H1 (cell line): ENCODE data around the gene FHIT. TPM values are rescaled to one million over a fixed set of nuclear protein-coding genes. Genes with fewer than 3 reads are reported as not detected.

Experiments used
- CTCF ChIA-PET: fragments of 300-600 bp; sonication (Branson Sonifier 250); formaldehyde crosslinking; loops from one replicate; lab custom pipeline; 2021; ENCODE audit not compliant: partially characterized antibody; lab: Charles Lee
- POLR2A ChIA-PET: fragments of 300-600 bp; sonication (Branson Sonifier 250); formaldehyde crosslinking; loops from one replicate; lab custom pipeline; 2021; ENCODE audit warnings: inconsistent platforms; ENCODE audit not compliant: partially characterized antibody; lab: Charles Lee
- DNase-seq, 2 experiments: peaks; one replicate each; pipeline versions ENCODE4 v3.0.0 to v3.0.0-alpha.2; 2010 to 2022; ENCODE audit warnings: low spot score in 2 of 2, low read depth in 1 of 2, mixed read lengths in 1 of 2
- FAIRE-seq: peaks from 2 replicates; lab custom pipeline; 2011; peaks lifted over from hg19 to GRCh38; lab: Jason Lieb, UNC
- H2AFZ ChIP-seq: 2 replicates; pipeline ENCODE4 v1.8.1; 2012; ENCODE audit warnings: low read length, inconsistent platforms
- H2AK5ac ChIP-seq: 2 replicates; pipeline ENCODE4 v1.6.1; 2013; ENCODE audit warnings: low read depth, low read length
- H2BK120ac ChIP-seq: replicated peaks from 2 replicates; pipeline ENCODE3; 2013; ENCODE audit warnings: low read depth, low read length, inconsistent platforms
- H2BK12ac ChIP-seq: 2 replicates; pipeline ENCODE4 v1.6.1; 2013; ENCODE audit warnings: low read depth, low read length
- H2BK15ac ChIP-seq: 2 replicates; pipeline ENCODE4 v1.6.1; 2013; ENCODE audit warnings: low read length
- H2BK20ac ChIP-seq: 2 replicates; pipeline ENCODE4 v1.6.1; 2013; ENCODE audit warnings: low read length
- H2BK5ac ChIP-seq: 2 replicates; pipeline ENCODE4 v1.6.1; 2013; ENCODE audit warnings: low read depth, low read length
- H3K14ac ChIP-seq: 2 replicates; pipeline ENCODE4 v1.6.1; 2013; ENCODE audit warnings: inconsistent platforms; ENCODE audit not compliant: insufficient read length
- H3K18ac ChIP-seq: 2 replicates; pipeline ENCODE4 v1.6.1; 2013; ENCODE audit warnings: low read length; ENCODE audit errors: extremely low read depth
- H3K23ac ChIP-seq: 2 replicates; pipeline ENCODE4 v1.6.1; 2013; ENCODE audit warnings: inconsistent platforms; ENCODE audit not compliant: insufficient read length
- H3K23me2 ChIP-seq: 2 replicates; pipeline ENCODE4 v1.6.1; 2013; ENCODE audit warnings: low read depth, low read length
- H3K27ac ChIP-seq: 2 replicates; pipeline ENCODE4 v1.6.1; 2011; ENCODE audit warnings: low read depth, low read length, inconsistent platforms
- H3K27me3 ChIP-seq, 4 experiments: replicated peaks in 1 of 4; 1 replicate in 1 of 4; 2 replicates in 3 of 4; pipeline versions ENCODE4 v1.6.1 to v1.8.1; 2011 to 2013; ENCODE audit warnings: low read length in 3 of 4, mild to moderate bottlenecking in 3 of 4, inconsistent platforms in 2 of 4, mixed read lengths in 2 of 4, moderate library complexity in 1 of 4; ENCODE audit not compliant: control insufficient read depth in 3 of 4, insufficient read depth in 3 of 4; ENCODE audit errors: extremely low read depth in 1 of 4
- H3K36me3 ChIP-seq, 4 experiments: 2 replicates each; pipeline versions ENCODE4 v1.6.1 to v1.8.1; 2011 to 2013; ENCODE audit warnings: mild to moderate bottlenecking in 4 of 4, low read length in 3 of 4, moderate library complexity in 2 of 4, control low read depth in 1 of 4, inconsistent platforms in 1 of 4; ENCODE audit not compliant: insufficient read depth in 4 of 4, control insufficient read depth in 2 of 4
- H3K4ac ChIP-seq: replicated peaks from 2 replicates; pipeline ENCODE3; 2013; ENCODE audit warnings: low read length, low read depth, mixed read lengths, inconsistent platforms; ENCODE audit not compliant: insufficient read length
- H3K4me1 ChIP-seq, 4 experiments: replicated peaks in 1 of 4; 1 replicate in 1 of 4; 2 replicates in 3 of 4; pipeline versions ENCODE4 v1.6.1 to v1.8.1; 2011 to 2013; ENCODE audit warnings: low read length in 3 of 4, inconsistent platforms in 2 of 4, mixed read lengths in 1 of 4; ENCODE audit not compliant: insufficient read depth in 4 of 4, control insufficient read depth in 3 of 4
- H3K4me2 ChIP-seq, 2 experiments: 2 replicates each; pipeline versions ENCODE4 v1.6.1 to v1.8.1; 2011 to 2013; ENCODE audit warnings: low read depth in 2 of 2, low read length in 2 of 2, control low read depth in 1 of 2, inconsistent platforms in 1 of 2, mild to moderate bottlenecking in 1 of 2; ENCODE audit not compliant: insufficient read depth in 1 of 2
- H3K4me3 ChIP-seq, 4 experiments: fragments of 200-600, 300-600 bp in 1 of 4; sonication (generic), shearing (Covaris generic), sonication (Bioruptor Twin) in 1 of 4; 2 replicates each; pipeline versions ENCODE4 v1.5.1 to v1.8.1; 2011 to 2016; ENCODE audit warnings: low read length in 4 of 4, low read depth in 3 of 4, control low read depth in 2 of 4, inconsistent platforms in 2 of 4, mild to moderate bottlenecking in 2 of 4, mixed read lengths in 1 of 4, moderate library complexity in 1 of 4; ENCODE audit not compliant: insufficient read depth in 2 of 4; ENCODE audit errors: extremely low read depth in 1 of 4
- H3K56ac ChIP-seq: replicated peaks from 2 replicates; pipeline ENCODE3; 2013; ENCODE audit warnings: low read depth, mild to moderate bottlenecking, mixed read lengths, low read length, inconsistent platforms; ENCODE audit not compliant: insufficient read length
- H3K79me1 ChIP-seq: 2 replicates; pipeline ENCODE4 v1.6.1; 2013; ENCODE audit warnings: low read depth, low read length, control low read depth
- H3K79me2 ChIP-seq, 2 experiments: 2 replicates each; pipeline versions ENCODE4 v1.6.1 to v1.8.1; 2012 to 2013; ENCODE audit warnings: low read length in 2 of 2, mild to moderate bottlenecking in 2 of 2, inconsistent platforms in 1 of 2; ENCODE audit not compliant: insufficient read depth in 2 of 2, control insufficient read depth in 1 of 2
- H3K9ac ChIP-seq, 4 experiments: replicated peaks in 1 of 4; 1 replicate in 1 of 4; 2 replicates in 3 of 4; pipeline versions ENCODE4 v1.6.1 to v1.8.1; 2011 to 2013; ENCODE audit warnings: low read depth in 3 of 4, low read length in 3 of 4, control low read depth in 2 of 4, mild to moderate bottlenecking in 2 of 4, moderate library complexity in 2 of 4, inconsistent platforms in 1 of 4; ENCODE audit errors: extremely low read depth in 1 of 4
- H3K9me3 ChIP-seq, 2 experiments: 2 replicates each; pipeline versions ENCODE4 v1.6.1 to v1.8.1; 2012 to 2013; ENCODE audit warnings: mild to moderate bottlenecking in 2 of 2, moderate library complexity in 2 of 2, control low read depth in 1 of 2, inconsistent platforms in 1 of 2, low read depth in 1 of 2, low read length in 1 of 2, mixed read lengths in 1 of 2; ENCODE audit not compliant: insufficient read depth in 2 of 2
- H4K20me1 ChIP-seq, 2 experiments: replicated peaks in 1 of 2; 2 replicates each; pipeline versions ENCODE3 to v1.8.1; 2011 to 2013; ENCODE audit warnings: inconsistent platforms in 2 of 2, low read length in 2 of 2, mild to moderate bottlenecking in 1 of 2; ENCODE audit not compliant: insufficient read depth in 2 of 2, control insufficient read depth in 1 of 2
- H4K5ac ChIP-seq: 2 replicates; pipeline ENCODE4 v1.6.1; 2013; ENCODE audit warnings: low read length, low read depth, mixed read lengths, inconsistent platforms; ENCODE audit not compliant: insufficient read length
- H4K8ac ChIP-seq: 2 replicates; pipeline ENCODE4 v1.8.0; 2013; ENCODE audit warnings: mild to moderate bottlenecking, moderate library complexity, low read length, inconsistent platforms; ENCODE audit not compliant: insufficient read depth; ENCODE audit errors: extremely low read depth
- H4K91ac ChIP-seq: replicated peaks from 2 replicates; pipeline ENCODE3; 2013; ENCODE audit warnings: low read length, mixed read lengths, inconsistent platforms; ENCODE audit not compliant: insufficient read length
- BCL11A ChIP-seq, 2 experiments: IDR thresholded peaks; one replicate each; pipeline ENCODE4 v1.6.1; 2011; ENCODE audit warnings: low read depth in 2 of 2, low read length in 2 of 2, mild to moderate bottlenecking in 2 of 2
- CHD1 ChIP-seq: IDR thresholded peaks from 2 replicates; pipeline ENCODE4 v1.6.1; 2012; ENCODE audit warnings: low read depth, low read length, improper control_type of control experiment
- CREB1 ChIP-seq: IDR thresholded peaks from 2 replicates; pipeline ENCODE4 v1.6.1; 2012; ENCODE audit warnings: inconsistent platforms
- E2F6 ChIP-seq: IDR thresholded peaks from 2 replicates; pipeline ENCODE4 v1.6.1; 2012; ENCODE audit warnings: inconsistent platforms
- HDAC6 ChIP-seq: IDR thresholded peaks from one replicate; pipeline ENCODE4 v1.7.1; 2012; ENCODE audit warnings: low read depth, mild to moderate bottlenecking, inconsistent platforms, low read length, moderate library complexity
- JUN ChIP-seq: IDR thresholded peaks from 2 replicates; pipeline ENCODE4 v1.6.1; 2011; ENCODE audit warnings: low read depth, mild to moderate bottlenecking, improper control_type of control experiment, low read length
- KDM4A ChIP-seq: IDR thresholded peaks from one replicate; pipeline ENCODE4 v1.7.1; 2012; ENCODE audit warnings: low read depth, mild to moderate bottlenecking, moderate library complexity, low read length, inconsistent platforms; ENCODE audit not compliant: severe bottlenecking
- MAX ChIP-seq: IDR thresholded peaks from 2 replicates; pipeline ENCODE4 v1.6.1; 2012; ENCODE audit warnings: inconsistent platforms
- RBBP5 ChIP-seq: IDR thresholded peaks from 2 replicates; pipeline ENCODE4 v1.7.1; 2012; ENCODE audit warnings: low read depth, mild to moderate bottlenecking, inconsistent platforms, low read length, moderate library complexity, borderline replicate concordance
- RFX5 ChIP-seq: IDR thresholded peaks from 2 replicates; pipeline ENCODE4 v1.6.1; 2011; ENCODE audit warnings: low read depth, low read length, improper control_type of control experiment, borderline replicate concordance
- RXRA ChIP-seq: IDR thresholded peaks from 2 replicates; pipeline ENCODE4 v1.6.1; 2011; ENCODE audit warnings: low read depth, mild to moderate bottlenecking, low read length, moderate library complexity; ENCODE audit not compliant: insufficient read depth
- SIX5 ChIP-seq: IDR thresholded peaks from 2 replicates; pipeline ENCODE4 v1.6.1; 2011; ENCODE audit warnings: mild to moderate bottlenecking, low read depth, low read length
- SUZ12 ChIP-seq: fragments of 200-600 bp; sonication (generic); IDR thresholded peaks from 2 replicates; pipeline ENCODE4 v1.6.1; 2012; ENCODE audit warnings: mild to moderate bottlenecking, inconsistent platforms, low read length, moderate library complexity, mixed read lengths
- TCF12 ChIP-seq: IDR thresholded peaks from 2 replicates; pipeline ENCODE4 v1.6.1; 2011; ENCODE audit warnings: low read depth, mild to moderate bottlenecking, low read length
- ZNF274 ChIP-seq: IDR thresholded peaks from 2 replicates; pipeline ENCODE4 v1.7.0; 2012; ENCODE audit warnings: low read length, borderline replicate concordance; ENCODE audit errors: extremely low read depth
- WGBS, 2 experiments: shearing (Covaris generic) in 1 of 2; methylation state at CpG; one replicate each; pipeline versions ENCODE4 v1.1.6 to v1.1.7; 2013 to 2015; ENCODE audit warnings: low lambda C conversion rate in 2 of 2, mixed read lengths in 2 of 2, inconsistent platforms in 1 of 2, low coverage in 1 of 2, missing lambda C conversion rate in 1 of 2; ENCODE audit not compliant: insufficient replicate concordance in 2 of 2, insufficient coverage in 1 of 2, insufficient read length in 1 of 2; ENCODE audit errors: extremely low coverage in 1 of 2, missing lambda C conversion rate in 1 of 2; 5-methylcytosine and 5-hydroxymethylcytosine counted together
- polyA plus RNA-seq, 7 experiments: library from polyadenylated mRNA; depleted of rRNA in 3 of 7; stranded (reverse) in 5 of 7; unstranded in 2 of 7; fragments of >200 nt in 5 of 7; fragments of 200-250 nt in 2 of 7; gene quantifications; 1 replicate in 5 of 7; 2 replicates in 1 of 7; 4 replicates in 1 of 7; pipeline versions ENCODE4 v1.2.1 to v1.2.3, GENCODE V29; 2011 to 2013; ENCODE audit warnings: missing spikeins in 2 of 7, mixed read lengths in 2 of 7
- total RNA-seq: library from RNA; stranded (reverse); fragmentation: NEBNext Ultra II Directional; extraction: Animal tissue kit (Norgen Biotek cat#: 25700); gene quantifications from 2 replicates; pipeline ENCODE4 v1.2.1, GENCODE V29; 2021

FHIT gene
- total and polyA plus RNA-seq, 2 of the 8 experiments (the other 6 are each of a cell fraction or from before 2014, with no cell fraction given): 1.2 to 3.2 TPM

GRCh38 chr3:60577601-60578000 lies 673.7 kb downstream of the FHIT start:
- H3K14ac ChIP-seq: no peak overlapping the region
- no peak overlapping the region for H4K91ac ChIP-seq
- no peak overlapping the region for H3K27ac ChIP-seq
- H3K23me2 ChIP-seq: no peaks in the 10 kb centered on the region
- H3K4ac ChIP-seq: no peak overlapping the region
- H3K4me2 ChIP-seq: no peak overlapping the region
- POLR2A ChIA-PET: no interaction called here
- no peak overlapping the region for H2BK12ac ChIP-seq
- no peak overlapping the region for H2BK5ac ChIP-seq
- 90% methylated on average over 4 of the region's 4 CpGs; no CpG with 5 or more reads in 1 of the 2 experiments for WGBS, 2 experiments
- no peak overlapping the region for H3K18ac ChIP-seq
- H2AFZ ChIP-seq: no peak overlapping the region
- no peak overlapping the region for H2BK120ac ChIP-seq
- FAIRE-seq (no peak), DNase-seq (no peak)
- H3K4me1 ChIP-seq: peaks cover 0 to 11% (median 3%) of the 10 kb centered on the region in 4 experiments; a peak in 3 of 7 replicates
- CTCF ChIA-PET: interaction anchor here (1.1 to 1.6 kb wide), 5 partner anchors 10 to 160 kb away, joined by 3 to 5 read pairs (median 3); no protein-coding TSS in a partner anchor
- no peak overlapping the region for H2AK5ac ChIP-seq
- H4K20me1 ChIP-seq: no peaks in the 10 kb centered on the region
- H3K23ac ChIP-seq: no peak overlapping the region
- no peak overlapping the region for H4K5ac ChIP-seq
- no peak overlapping the region for H2BK20ac ChIP-seq
- no peak overlapping the region for H4K8ac ChIP-seq
- no peak overlapping the region for H3K4me3 ChIP-seq
- no peaks in the 10 kb centered on the region for H3K9me3 ChIP-seq
- no peak overlapping the region for H2BK15ac ChIP-seq
- no peak overlapping the region for H3K56ac ChIP-seq
- H3K79me2 ChIP-seq: no peaks in the 10 kb centered on the region
- H3K36me3 ChIP-seq: no peaks in the 10 kb centered on the region
- no peak overlapping the region for H3K9ac ChIP-seq
- no peaks in the 10 kb centered on the region for H3K27me3 ChIP-seq
- H3K79me1 ChIP-seq: no peaks in the 10 kb centered on the region
- no peak for TF ChIP-seq MAX
- TF ChIP-seq JUN: no peak
- TF ChIP-seq TCF12: no peak
- no peak for TF ChIP-seq E2F6
- TF ChIP-seq RFX5: no peak
- no peak for TF ChIP-seq KDM4A
- no peak for TF ChIP-seq ZNF274
- TF ChIP-seq RBBP5: no peak
- no peak for TF ChIP-seq CHD1
- TF ChIP-seq SUZ12: no peak
- no peak for TF ChIP-seq BCL11A (IDR thresholded peaks at IDR 0.05; ENCODE audit: low read depth in 2 of 2, low read length in 2 of 2)
- no peak for TF ChIP-seq RXRA
- no peak for TF ChIP-seq HDAC6
- TF ChIP-seq SIX5: no peak
- TF ChIP-seq CREB1: no peak
